GM06990 (cell line): ENCODE data around the gene ATG10.
A peak's percentile ranks its signal among the peaks of the same experiment; 100 is the strongest.
"Not testable (repeated sequence)": the region's sequence is repeated elsewhere in the genome, so short reads cannot be mapped to it uniquely, and the experiment has no call there.

Source experiments
- DNase-seq: peaks from one replicate; pipeline ENCODE4 v3.0.0-alpha.2; 2011; ENCODE audit not compliant: insufficient read length; ENCODE audit errors: extremely low read depth
- H3K27me3 ChIP-seq: replicated peaks from 2 replicates; pipeline ENCODE4 v1.6.0; 2011; ENCODE audit warnings: low read length; ENCODE audit not compliant: control insufficient read depth, insufficient read depth
- H3K36me3 ChIP-seq: 2 replicates; pipeline ENCODE4 v1.5.1; 2011; ENCODE audit warnings: low read length; ENCODE audit not compliant: control insufficient read depth, insufficient read depth
- H3K4me3 ChIP-seq: replicated peaks from 2 replicates; pipeline ENCODE4 v1.5.1; 2011; ENCODE audit warnings: low read depth, mild to moderate bottlenecking, control low read depth, low read length
- TF ChIP-seq, protein P1 (sequence below): IDR thresholded peaks from 2 replicates; pipeline ENCODE4 v1.5.1; 2011; ENCODE audit warnings: low read length, control low read depth, mild to moderate bottlenecking, inconsistent platforms; ENCODE audit not compliant: insufficient read depth, poor library complexity, severe bottlenecking

ATG10 gene

DNA sequence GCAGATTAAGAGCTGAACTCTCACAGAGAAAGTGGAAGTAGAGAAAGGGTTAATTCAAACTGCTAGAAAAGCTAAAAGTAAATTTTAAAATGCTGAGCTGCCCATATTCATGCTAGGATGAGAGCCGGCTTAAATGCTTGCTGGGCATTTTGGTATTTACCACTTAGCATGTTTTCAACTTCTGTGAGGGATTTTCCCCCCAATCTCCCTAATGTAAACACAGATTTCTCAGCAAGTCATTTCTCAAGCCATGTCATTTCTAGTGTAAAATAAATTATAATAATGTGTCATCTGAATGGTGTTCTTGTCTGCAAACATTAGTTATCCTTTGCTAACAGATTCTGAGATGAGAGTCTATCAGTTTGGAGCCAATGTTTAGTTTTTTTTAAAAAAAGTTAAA, 284.0 kb downstream of the ATG10 start:
- DNase-seq: no peak
- H3K27me3 ChIP-seq: no peaks in the 10 kb centered on the region
- TF ChIP-seq, protein P1, sequence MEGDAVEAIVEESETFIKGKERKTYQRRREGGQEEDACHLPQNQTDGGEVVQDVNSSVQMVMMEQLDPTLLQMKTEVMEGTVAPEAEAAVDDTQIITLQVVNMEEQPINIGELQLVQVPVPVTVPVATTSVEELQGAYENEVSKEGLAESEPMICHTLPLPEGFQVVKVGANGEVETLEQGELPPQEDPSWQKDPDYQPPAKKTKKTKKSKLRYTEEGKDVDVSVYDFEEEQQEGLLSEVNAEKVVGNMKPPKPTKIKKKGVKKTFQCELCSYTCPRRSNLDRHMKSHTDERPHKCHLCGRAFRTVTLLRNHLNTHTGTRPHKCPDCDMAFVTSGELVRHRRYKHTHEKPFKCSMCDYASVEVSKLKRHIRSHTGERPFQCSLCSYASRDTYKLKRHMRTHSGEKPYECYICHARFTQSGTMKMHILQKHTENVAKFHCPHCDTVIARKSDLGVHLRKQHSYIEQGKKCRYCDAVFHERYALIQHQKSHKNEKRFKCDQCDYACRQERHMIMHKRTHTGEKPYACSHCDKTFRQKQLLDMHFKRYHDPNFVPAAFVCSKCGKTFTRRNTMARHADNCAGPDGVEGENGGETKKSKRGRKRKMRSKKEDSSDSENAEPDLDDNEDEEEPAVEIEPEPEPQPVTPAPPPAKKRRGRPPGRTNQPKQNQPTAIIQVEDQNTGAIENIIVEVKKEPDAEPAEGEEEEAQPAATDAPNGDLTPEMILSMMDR: no peak
- H3K36me3 ChIP-seq: no peaks in the 10 kb centered on the region; the same call in 1 of the 2 replicates
- H3K4me3 ChIP-seq: no peak overlapping the region

DNA sequence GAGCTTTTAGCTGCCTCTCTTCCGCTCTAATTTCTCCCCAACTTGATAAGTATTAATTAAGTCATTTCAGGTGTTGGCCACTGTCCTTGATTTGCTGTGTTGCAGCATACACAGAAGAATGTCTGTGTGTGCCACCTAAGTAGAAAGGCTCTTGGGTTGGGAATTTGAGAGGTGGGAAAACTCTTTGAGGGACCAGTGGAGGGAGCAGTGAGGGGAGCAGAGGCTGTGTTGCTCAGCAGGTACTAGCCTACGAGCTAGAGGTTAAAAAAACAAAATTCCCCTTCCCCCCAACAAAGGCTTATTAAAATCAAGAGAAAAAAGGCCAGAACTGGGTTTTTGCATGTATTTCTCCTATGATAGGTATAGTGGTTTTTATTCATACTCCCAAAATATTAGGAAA, 285.4 kb downstream of the ATG10 start:
- Histone ChIP-seq H3K4me3 (no peak overlapping the region), H3K36me3 (no peaks in the 10 kb centered on the region; the same call in 1 of the 2 replicates), H3K27me3 (no peaks in the 10 kb centered on the region)
- TF ChIP-seq, protein P1: no peak
- DNase-seq: no peak

DNA sequence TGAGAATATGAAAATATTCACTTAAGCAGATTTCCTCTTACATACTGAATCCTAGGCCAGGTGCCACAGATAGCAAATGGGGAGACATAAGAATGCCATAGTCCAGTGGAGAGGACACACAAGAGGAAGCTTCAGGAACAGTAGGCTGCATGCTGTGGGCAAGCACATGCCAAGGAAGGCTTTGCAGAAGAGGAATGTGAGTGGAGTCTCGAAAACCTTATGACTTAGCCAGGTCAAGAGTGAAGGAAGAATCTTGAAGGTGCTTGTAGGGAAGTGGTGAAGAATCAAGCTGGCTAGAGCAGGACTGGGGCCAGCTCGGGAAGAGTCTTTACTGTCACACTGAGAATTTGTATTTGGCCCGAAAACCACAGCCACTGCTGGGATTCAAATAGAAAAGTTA, 285.9 kb downstream of the ATG10 start:
- DNase-seq: no peak
- H3K4me3 ChIP-seq: no peak overlapping the region
- no peaks in the 10 kb centered on the region for H3K27me3 ChIP-seq
- TF ChIP-seq, protein P1: no peak
- H3K36me3 ChIP-seq: no peaks in the 10 kb centered on the region; the same call in 1 of the 2 replicates

DNA sequence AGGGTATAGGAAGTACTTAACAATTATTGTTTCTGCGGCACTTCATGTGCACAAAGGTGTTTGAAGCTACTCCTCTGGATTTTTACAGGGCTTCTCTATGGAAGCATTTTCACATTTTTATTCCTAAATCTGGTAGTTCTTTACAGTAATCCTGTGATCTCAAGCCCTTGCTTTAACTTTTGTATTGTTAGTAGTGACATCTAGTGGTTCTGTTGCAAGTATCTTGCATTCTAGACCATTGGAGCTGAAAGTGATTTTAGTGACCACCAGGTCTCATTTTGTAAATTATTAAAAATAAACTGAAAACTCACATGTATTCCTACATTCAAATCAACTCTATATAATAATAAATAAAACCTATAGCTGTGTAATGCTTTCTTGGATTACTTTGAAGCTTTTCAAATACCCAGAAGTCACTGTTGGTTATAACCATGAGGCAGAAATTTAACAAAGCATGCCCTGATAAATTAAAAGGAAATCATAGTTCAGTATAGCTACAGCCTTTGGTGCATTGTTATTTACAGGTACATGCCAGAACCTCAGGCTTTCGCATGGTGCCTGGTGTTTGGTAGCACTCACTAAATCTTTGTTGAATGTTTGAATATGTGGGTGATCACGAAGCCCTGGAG, 287.5 kb downstream of the ATG10 start:
- DNase-seq: no peak
- no peaks in the 10 kb centered on the region; the same call in 1 of the 2 replicates for H3K36me3 ChIP-seq
- H3K27me3 ChIP-seq: no peaks in the 10 kb centered on the region
- TF ChIP-seq, protein P1: peak; percentile 42
- no peak overlapping the region for H3K4me3 ChIP-seq

DNA sequence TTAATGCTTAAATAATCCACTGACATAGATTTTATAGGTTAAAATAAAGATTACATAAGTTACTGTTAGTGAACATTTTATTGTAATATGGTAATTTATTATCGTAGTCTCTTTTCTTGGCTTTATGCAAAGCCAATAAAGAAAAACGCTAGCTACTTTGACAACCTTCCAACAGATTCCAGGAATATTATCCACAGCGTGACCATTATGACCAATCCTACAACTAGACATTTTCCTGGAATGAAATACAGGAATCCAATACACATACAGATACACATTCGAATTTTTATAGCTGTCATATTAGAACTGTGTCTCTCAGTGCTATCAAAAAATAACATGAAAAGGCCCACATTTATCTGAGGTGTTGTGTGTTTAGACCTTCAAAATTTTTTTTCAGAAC, 293.2 kb downstream of the ATG10 start:
- no peak for DNase-seq
- H3K36me3 ChIP-seq: no peaks in the 10 kb centered on the region; the same call in 1 of the 2 replicates
- no peaks in the 10 kb centered on the region for H3K27me3 ChIP-seq
- no peak overlapping the region for H3K4me3 ChIP-seq
- TF ChIP-seq, protein P1: no peak

DNA sequence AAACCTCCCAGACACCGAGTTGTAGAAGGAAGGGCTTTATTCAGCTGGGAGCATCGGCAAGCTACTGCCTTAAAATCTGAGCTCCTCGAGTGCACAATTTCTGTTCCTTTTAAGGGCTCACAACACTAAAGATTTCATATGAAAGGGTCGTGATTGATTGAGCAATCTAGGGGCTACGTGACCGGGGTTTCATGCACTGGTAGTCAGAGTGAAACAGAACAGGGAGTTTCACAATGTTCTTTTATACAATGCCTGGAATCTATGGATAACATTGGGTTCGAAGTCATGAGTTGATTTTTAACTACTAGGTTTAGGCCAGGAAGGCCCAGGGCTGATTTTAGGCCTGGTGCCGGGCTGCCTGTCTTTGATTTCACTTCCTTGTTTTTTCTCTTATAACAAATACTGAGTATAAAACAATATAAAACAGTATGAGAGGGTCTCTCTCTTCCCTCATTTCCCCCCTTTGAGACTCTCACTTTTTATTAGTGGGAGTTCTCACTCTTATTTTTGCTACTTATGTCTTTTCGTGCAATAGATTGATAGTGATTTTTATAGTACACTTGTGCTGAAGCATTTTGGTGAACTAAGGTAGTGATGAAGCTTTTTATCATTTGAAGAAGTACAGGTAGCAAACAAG, 295.6 kb downstream of the ATG10 start:
- not testable (repeated sequence) for H3K27me3 ChIP-seq, DNase-seq, H3K36me3 ChIP-seq, H3K4me3 ChIP-seq

DNA sequence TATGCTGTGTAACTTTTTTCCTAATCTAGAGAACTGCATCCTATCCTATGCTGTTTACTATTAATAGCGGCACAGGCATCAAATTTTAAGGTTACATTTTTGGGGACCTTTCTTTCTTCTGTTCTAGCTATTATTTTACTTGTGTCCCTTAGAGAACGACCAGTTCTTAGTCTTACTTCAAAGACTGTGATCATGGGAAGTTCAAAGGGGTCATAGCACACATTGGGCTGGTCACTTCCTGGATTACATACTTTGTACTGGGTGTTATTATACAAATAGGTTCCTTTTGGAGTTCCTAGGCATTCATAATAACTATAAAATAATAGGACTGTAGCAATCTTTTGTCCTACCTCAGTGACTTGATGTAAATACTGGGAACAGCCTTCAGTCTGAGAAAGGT, 297.5 kb downstream of the ATG10 start:
- H3K36me3 ChIP-seq, H3K27me3 ChIP-seq, DNase-seq, H3K4me3 ChIP-seq: not testable (repeated sequence)

DNA sequence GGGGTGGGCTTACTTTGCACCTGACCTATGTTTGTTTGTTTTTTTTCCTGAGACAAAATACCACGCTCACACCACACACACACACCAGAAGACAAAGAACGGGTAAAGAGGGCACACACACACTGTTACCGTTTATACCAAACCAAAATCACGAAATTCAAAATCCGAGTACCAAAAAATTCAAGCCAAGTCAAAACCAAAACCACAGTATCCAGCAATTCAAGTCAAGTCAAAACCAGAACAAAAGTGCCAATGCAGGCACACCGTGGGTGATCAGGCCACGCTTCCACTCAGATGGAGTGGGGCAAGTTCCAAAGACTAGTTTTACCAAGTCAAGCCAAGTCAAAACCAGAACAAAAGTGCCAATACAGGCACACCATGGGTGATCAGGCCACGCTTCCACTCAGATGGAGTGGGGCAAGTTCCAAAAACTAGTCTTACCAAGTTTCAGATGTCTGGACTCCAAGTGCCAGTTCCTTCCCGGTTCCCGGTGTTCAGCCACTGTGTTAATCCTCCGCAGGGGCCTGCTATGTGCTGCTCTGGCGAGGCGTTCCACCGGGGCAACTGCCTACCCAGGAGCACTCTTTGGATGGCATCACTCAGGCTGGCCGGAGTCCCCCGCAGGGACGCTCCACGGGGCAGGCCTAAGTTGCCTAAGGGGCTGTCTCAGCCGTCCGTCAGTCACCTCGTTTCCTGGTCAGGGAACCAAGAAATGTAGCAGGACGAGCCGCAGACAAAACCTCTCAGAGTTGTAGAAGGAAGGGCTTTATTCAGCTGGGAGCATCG, 300.9 kb downstream of the ATG10 start:
- DNase-seq: peak; percentile 43
- H3K27me3 ChIP-seq, H3K4me3 ChIP-seq: not testable (repeated sequence)
- peaks cover 15% of the 10 kb centered on the region for H3K36me3 ChIP-seq
